ENCODE data around the gene FAM98A.

The FAM98A gene

GRCh38 chr2:33589444-33589843 lies 9.7 kb downstream of the FAM98A start:
- ChIA-PET POLR2A (no interaction called here), CTCF (no interaction called here)
- TF ChIP-seq, protein P1, sequence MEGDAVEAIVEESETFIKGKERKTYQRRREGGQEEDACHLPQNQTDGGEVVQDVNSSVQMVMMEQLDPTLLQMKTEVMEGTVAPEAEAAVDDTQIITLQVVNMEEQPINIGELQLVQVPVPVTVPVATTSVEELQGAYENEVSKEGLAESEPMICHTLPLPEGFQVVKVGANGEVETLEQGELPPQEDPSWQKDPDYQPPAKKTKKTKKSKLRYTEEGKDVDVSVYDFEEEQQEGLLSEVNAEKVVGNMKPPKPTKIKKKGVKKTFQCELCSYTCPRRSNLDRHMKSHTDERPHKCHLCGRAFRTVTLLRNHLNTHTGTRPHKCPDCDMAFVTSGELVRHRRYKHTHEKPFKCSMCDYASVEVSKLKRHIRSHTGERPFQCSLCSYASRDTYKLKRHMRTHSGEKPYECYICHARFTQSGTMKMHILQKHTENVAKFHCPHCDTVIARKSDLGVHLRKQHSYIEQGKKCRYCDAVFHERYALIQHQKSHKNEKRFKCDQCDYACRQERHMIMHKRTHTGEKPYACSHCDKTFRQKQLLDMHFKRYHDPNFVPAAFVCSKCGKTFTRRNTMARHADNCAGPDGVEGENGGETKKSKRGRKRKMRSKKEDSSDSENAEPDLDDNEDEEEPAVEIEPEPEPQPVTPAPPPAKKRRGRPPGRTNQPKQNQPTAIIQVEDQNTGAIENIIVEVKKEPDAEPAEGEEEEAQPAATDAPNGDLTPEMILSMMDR (IDR thresholded peaks at IDR 0.05; ENCODE audit: control extremely low read depth, extremely low read depth, low read depth, missing control alignments): no peak
- DNase-seq (ENCODE audit: extremely low spot score): no peak

DNA sequence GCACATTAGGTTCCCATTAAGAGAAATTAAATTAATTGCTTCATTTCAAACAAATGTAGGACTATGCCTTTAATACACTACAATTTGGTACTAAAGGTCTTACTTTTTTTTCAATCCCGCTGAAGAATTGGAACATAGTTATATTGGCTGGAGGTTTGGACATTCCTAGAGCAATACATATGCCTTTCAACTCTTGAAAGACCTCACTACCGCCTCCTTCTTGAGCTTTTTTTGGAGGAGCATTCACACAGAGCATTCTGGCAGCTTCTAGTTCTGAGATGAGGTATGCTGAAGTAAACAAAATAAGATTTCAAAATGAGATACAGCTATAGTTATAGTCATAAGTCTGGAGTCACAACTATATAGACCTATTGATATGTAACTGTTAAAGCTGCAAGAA lies 10.9 kb downstream of the FAM98A start:
- CTCF ChIA-PET: interaction anchor here (1.0 kb wide), 1 partner anchor 17 kb away, joined by 3 read pairs; no protein-coding TSS in a partner anchor
- no peak for DNase-seq (ENCODE audit: extremely low spot score)
- TF ChIP-seq, protein P1 (IDR thresholded peaks at IDR 0.05; ENCODE audit: control extremely low read depth, extremely low read depth, low read depth, missing control alignments): no peak
- POLR2A ChIA-PET: interaction anchor here (0.5 kb wide), 1 partner anchor 893 kb away, joined by 5 read pairs; no protein-coding TSS in a partner anchor

GRCh38 chr2:33586766-33587165 lies 12.3 kb downstream of the FAM98A start:
- CTCF ChIA-PET: interaction anchor here (1.0 to 1.4 kb wide), 4 partner anchors 9 to 174 kb away, joined by 3 to 5 read pairs (median 3); no protein-coding TSS in a partner anchor
- DNase-seq (ENCODE audit: extremely low spot score): no peak
- POLR2A ChIA-PET: no interaction called here
- TF ChIP-seq, protein P1 (IDR thresholded peaks at IDR 0.05; ENCODE audit: control extremely low read depth, extremely low read depth, low read depth, missing control alignments): no peak

GRCh38 chr2:33583194-33583938 lies 15.7 kb downstream of the FAM98A start:
- peak; percentile 28 for DNase-seq (ENCODE audit: extremely low spot score)
- ChIA-PET POLR2A (no interaction called here), CTCF (interaction anchor here (0.7 to 3.6 kb wide), 31 partner anchors 9 to 1827 kb away, joined by 3 to 41 read pairs (median 4); partner anchors contain the start of genes FAM98A and RASGRP3)
- TF ChIP-seq, protein P1 (IDR thresholded peaks at IDR 0.05; ENCODE audit: control extremely low read depth, extremely low read depth, low read depth, missing control alignments): peak; percentile 78

DNA sequence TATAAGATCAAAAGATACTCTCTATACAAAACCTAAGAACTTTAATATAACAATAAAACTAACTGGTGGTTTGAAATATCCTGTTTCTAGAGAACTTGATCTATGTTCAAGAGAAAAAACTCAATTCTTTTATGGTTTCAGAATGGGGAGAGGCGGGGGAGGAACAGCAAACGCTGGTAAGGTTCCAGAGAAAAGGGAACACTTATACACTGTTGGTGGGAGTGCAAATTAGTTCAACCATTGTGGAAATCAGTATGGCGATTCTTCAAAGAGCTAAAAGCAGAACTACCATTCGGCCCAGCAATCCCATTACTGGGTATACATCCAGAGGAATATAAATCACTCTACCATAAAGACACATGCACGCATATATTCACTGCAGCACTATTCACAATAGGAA lies 17.2 kb downstream of the FAM98A start:
- ChIA-PET CTCF (interaction anchor here (0.9 to 3.6 kb wide), 8 partner anchors 8 to 187 kb away, joined by 3 to 41 read pairs (median 16); partner anchors contain the start of genes FAM98A and RASGRP3), POLR2A (no interaction called here)
- DNase-seq (ENCODE audit: extremely low spot score): no peak
- TF ChIP-seq, protein P1 (IDR thresholded peaks at IDR 0.05; ENCODE audit: control extremely low read depth, extremely low read depth, low read depth, missing control alignments): no peak

GRCh38 chr2:33579227-33579626 lies 19.9 kb downstream of the FAM98A start:
- CTCF ChIA-PET: interaction anchor here (0.6 to 1.4 kb wide), 3 partner anchors 22 to 183 kb away, joined by 3 read pairs; no protein-coding TSS in a partner anchor

More at GRCh38 chr2:33579227-33579626, 19.9 kb downstream of the FAM98A start:
- TF ChIP-seq, protein P1 (IDR thresholded peaks at IDR 0.05; ENCODE audit: control extremely low read depth, extremely low read depth, low read depth, missing control alignments): no peak
- DNase-seq (ENCODE audit: extremely low spot score): no peak
- POLR2A ChIA-PET: no interaction called here
